Measurements from ENCODE around the gene SLC25A23. TPM values are rescaled to one million over a fixed set of nuclear protein-coding genes. Genes with fewer than 3 reads are reported as not detected.

SLC25A23 gene
- total RNA-seq, 1 experiment from 2014 or later = 89.5 TPM

- BruUV-seq (replicated peaks) = no TSS peak
- DNase-seq (ENCODE audit: low read depth, low spot score) = no peak
- Histone ChIP-seq H3K4me1 (ENCODE audit: control insufficient read depth in 1 of 2, insufficient read depth in 2 of 2, low read length in 2 of 2) (peaks cover 6 to 21% of the 10 kb centered on the region in 2 experiments; a peak in 3 of 4 replicates), H3K4me2 (ENCODE audit: low read length) (no peak overlapping the region), H3K9me2 (ENCODE audit: insufficient read depth) (no peaks in the 10 kb centered on the region), H4K20me1 (ENCODE audit: insufficient read depth) (peaks cover 39% of the 10 kb centered on the region; the same call in 1 of the 2 replicates), H3K9ac (ENCODE audit: low read length) (no peak overlapping the region), H3K79me2 (ENCODE audit: insufficient read depth, low read length) (peaks cover 75% of the 10 kb centered on the region), H3K9me3 (ENCODE audit: control insufficient read depth in 1 of 2, insufficient read depth in 1 of 2, low read depth in 1 of 2, low read length in 2 of 2) (no peaks in the 10 kb centered on the region), H3K4me3 (replicated peaks in 1 of 2; ENCODE audit: low read depth in 1 of 2, low read length in 2 of 2) (no peak overlapping the region), H2AFZ (ENCODE audit: low read depth, low read length, poor library complexity, severe bottlenecking) (no peak overlapping the region), H3K27me3 (ENCODE audit: insufficient read depth, low read length) (no peaks in the 10 kb centered on the region), H3K36me3 (ENCODE audit: control insufficient read depth in 1 of 2, insufficient read depth in 2 of 2, low read length in 2 of 2) (peaks cover 52 to 58% of the 10 kb centered on the region in 2 experiments), H3K27ac (ENCODE audit: low read depth, low read length) (peak overlapping the region; percentile 26; the same call in 1 of the 2 replicates)
- POLR2A ChIA-PET = no interaction called here
- RAD21 ChIA-PET (ENCODE audit: low non-redundant PET in 1 of 2, low total read pairs in 2 of 2, uncharacterized antibody in 2 of 2, unreplicated experiment in 2 of 2) = no interaction called here
- TF ChIP-seq SP1 (IDR thresholded peaks at IDR 0.05; ENCODE audit: low read depth) = no peak
- TF ChIP-seq ZNF274 (IDR thresholded peaks at IDR 0.05; ENCODE audit: low read depth, low read length) = no peak
- no peak for TF ChIP-seq JUND (IDR thresholded peaks at IDR 0.05)
- no peak for TF ChIP-seq ZBTB33 (IDR thresholded peaks at IDR 0.05; ENCODE audit: extremely low read depth, insufficient replicate concordance, low read length)
- no peak for TF ChIP-seq ELF1 (IDR thresholded peaks at IDR 0.05; ENCODE audit: borderline replicate concordance, low read depth)
- TF ChIP-seq, protein P1, sequence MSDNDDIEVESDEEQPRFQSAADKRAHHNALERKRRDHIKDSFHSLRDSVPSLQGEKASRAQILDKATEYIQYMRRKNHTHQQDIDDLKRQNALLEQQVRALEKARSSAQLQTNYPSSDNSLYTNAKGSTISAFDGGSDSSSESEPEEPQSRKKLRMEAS (IDR thresholded peaks at IDR 0.05) = no peak
- TF ChIP-seq ATF3 (IDR thresholded peaks at IDR 0.05) = no peak
- no peak for TF ChIP-seq POLR2AphosphoS5 (IDR thresholded peaks at IDR 0.05; ENCODE audit: low read depth, low read length)
- TF ChIP-seq ZFX (IDR thresholded peaks at IDR 0.05) = no peak
- no peak for TF ChIP-seq CEBPB (IDR thresholded peaks at IDR 0.05; ENCODE audit: low read depth)
- TF ChIP-seq EGR1 (IDR thresholded peaks at IDR 0.05; ENCODE audit: low read depth) = no peak
- TF ChIP-seq SIN3A (IDR thresholded peaks at IDR 0.05; ENCODE audit: low read depth) = no peak
- TF ChIP-seq CBX3 (IDR thresholded peaks at IDR 0.05; ENCODE audit: low read depth) = no peak
- no peak for TF ChIP-seq POLR2A (IDR thresholded peaks at IDR 0.05; ENCODE audit: borderline replicate concordance, extremely low read depth, insufficient read depth, insufficient read length)
- no peak for TF ChIP-seq RAD21 (IDR thresholded peaks at IDR 0.05; ENCODE audit: low read depth)
- no peak for TF ChIP-seq FOSL1 (IDR thresholded peaks at IDR 0.05; ENCODE audit: low read depth)
- TF ChIP-seq REST (IDR thresholded peaks at IDR 0.05; ENCODE audit: low read depth) = no peak
- intact Hi-C loops (cut with micrococcal nuclease) = no loop called here
- no peak for ATAC-seq
- CTCF ChIA-PET = no interaction called here
These were observed 38.2 kb downstream of the SLC25A23 start for GRCh38 chr19:6421075-6422014.

Data from HCT116 (cell line).